Gastroesophageal sphincter (tissue), 3 donors: ENCODE measurements around the gene ACO1.

Experiments
- CTCF ChIP-seq, 4 experiments: fragments of 200-600 bp in 2 of 4; fragments of 450-650 bp in 2 of 4; sonication (generic) in 1 of 4; IDR thresholded peaks; one replicate each; pipeline ENCODE4 v1.5.1; 2017 to 2019; ENCODE audit warnings: antibody characterized with exemption in 4 of 4, mild to moderate bottlenecking in 2 of 4, moderate library complexity in 2 of 4
- POLR2A ChIP-seq, 2 donors: fragments of 450-650 bp; IDR thresholded peaks; one replicate each; pipeline ENCODE4 v1.6.1; 2017; ENCODE audit warnings: antibody characterized with exemption in 2 of 2, mild to moderate bottlenecking in 2 of 2, moderate library complexity in 1 of 2

GRCh38 chr9:32419921-32420320, 35.5 kb downstream of the ACO1 start:
- TF ChIP-seq CTCF (IDR thresholded peaks at IDR 0.05) (no peak), POLR2A (IDR thresholded peaks at IDR 0.05) (no peak)
